BJ (cell line): Measurements from ENCODE around the gene PET100. TPM values are rescaled to one million over a fixed set of nuclear protein-coding genes. Genes with fewer than 3 reads are reported as not detected.

Experiments used
- CTCF ChIA-PET: fragments of 350-600 bp; formaldehyde crosslinking; extraction: SDS; loops from one replicate; lab custom pipeline; 2021; ENCODE audit warnings: antibody characterized with exemption, inconsistent platforms; lab: Yijun Ruan, JAX
- POLR2A ChIA-PET: fragments of 300-600 bp; sonication (Branson Sonifier 250); formaldehyde crosslinking; extraction: SDS; loops from one replicate; lab custom pipeline; 2021; ENCODE audit warnings: antibody characterized with exemption; lab: Charles Lee
- DNase-seq: peaks from one replicate; pipeline ENCODE4 v3.0.0-alpha.2; 2011; ENCODE audit warnings: low read depth
- H3K27me3 ChIP-seq: 2 replicates; pipeline ENCODE4 v1.6.0; 2011; ENCODE audit warnings: low read length; ENCODE audit not compliant: control insufficient read depth, insufficient read depth
- H3K36me3 ChIP-seq: 2 replicates; pipeline ENCODE4 v1.5.1; 2011; ENCODE audit warnings: low read length; ENCODE audit not compliant: control insufficient read depth, insufficient read depth
- H3K4me3 ChIP-seq: 2 replicates; pipeline ENCODE4 v1.5.1; 2011; ENCODE audit warnings: low read depth, mild to moderate bottlenecking, control low read depth, low read length
- polyA plus RNA-seq: library from polyadenylated mRNA; depleted of rRNA; stranded (reverse); fragments of >200 nt; gene quantifications from 2 replicates; pipeline ENCODE4 v1.2.3, GENCODE V29; 2011
- TF ChIP-seq, protein P1 (sequence below): IDR thresholded peaks from 2 replicates; pipeline ENCODE4 v1.5.1; 2011; ENCODE audit warnings: low read depth, mild to moderate bottlenecking, control low read depth, inconsistent platforms, low read length, moderate library complexity; ENCODE audit not compliant: insufficient read depth

PET100 gene
- polyA plus RNA-seq, 1 experiment, result 8.9 TPM

DNA sequence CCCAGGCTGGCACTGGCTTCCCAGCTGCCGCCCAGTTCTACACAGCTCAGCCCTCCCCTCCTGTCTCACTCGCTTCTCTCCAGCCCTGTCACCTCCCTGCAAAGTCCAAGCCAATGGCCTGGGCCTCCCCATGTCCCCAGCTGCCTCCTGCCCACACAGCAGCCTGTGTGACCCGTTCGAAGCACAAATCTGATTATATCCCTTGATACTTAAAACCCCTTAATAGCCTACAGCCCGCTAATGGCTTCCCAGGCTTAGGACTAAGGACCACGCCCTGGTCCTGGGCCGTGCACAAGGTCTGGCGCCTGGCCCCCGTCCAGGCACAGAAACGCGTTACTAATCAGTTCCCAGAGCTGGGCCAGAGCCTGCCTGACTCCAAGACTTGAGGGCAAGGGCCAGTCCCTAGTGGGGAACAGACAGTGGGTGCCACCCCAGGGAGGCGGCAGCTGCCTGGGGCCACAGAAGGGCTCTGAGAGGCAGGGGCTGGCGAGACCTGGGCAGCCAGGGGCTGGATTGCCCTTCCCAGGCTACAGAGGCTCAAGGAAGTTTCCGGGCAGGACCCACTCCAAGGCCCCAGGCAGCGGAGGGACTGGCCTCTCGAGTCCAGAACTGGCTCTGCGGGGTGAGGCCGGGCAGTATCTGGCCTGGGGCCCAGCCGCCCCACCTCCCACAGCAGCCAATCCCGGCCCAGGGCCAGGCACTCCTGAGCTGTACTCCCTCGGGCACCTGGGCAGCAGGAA lies 10.7 kb upstream of the PET100 start:
- Histone ChIP-seq H3K27me3 (no peaks in the 10 kb centered on the region), H3K36me3 (peaks cover 20% of the 10 kb centered on the region), H3K4me3 (no peak overlapping the region)
- no peak for DNase-seq
- ChIA-PET POLR2A (no interaction called here), CTCF (no interaction called here)
- TF ChIP-seq, protein P1, sequence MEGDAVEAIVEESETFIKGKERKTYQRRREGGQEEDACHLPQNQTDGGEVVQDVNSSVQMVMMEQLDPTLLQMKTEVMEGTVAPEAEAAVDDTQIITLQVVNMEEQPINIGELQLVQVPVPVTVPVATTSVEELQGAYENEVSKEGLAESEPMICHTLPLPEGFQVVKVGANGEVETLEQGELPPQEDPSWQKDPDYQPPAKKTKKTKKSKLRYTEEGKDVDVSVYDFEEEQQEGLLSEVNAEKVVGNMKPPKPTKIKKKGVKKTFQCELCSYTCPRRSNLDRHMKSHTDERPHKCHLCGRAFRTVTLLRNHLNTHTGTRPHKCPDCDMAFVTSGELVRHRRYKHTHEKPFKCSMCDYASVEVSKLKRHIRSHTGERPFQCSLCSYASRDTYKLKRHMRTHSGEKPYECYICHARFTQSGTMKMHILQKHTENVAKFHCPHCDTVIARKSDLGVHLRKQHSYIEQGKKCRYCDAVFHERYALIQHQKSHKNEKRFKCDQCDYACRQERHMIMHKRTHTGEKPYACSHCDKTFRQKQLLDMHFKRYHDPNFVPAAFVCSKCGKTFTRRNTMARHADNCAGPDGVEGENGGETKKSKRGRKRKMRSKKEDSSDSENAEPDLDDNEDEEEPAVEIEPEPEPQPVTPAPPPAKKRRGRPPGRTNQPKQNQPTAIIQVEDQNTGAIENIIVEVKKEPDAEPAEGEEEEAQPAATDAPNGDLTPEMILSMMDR, result no peak

DNA sequence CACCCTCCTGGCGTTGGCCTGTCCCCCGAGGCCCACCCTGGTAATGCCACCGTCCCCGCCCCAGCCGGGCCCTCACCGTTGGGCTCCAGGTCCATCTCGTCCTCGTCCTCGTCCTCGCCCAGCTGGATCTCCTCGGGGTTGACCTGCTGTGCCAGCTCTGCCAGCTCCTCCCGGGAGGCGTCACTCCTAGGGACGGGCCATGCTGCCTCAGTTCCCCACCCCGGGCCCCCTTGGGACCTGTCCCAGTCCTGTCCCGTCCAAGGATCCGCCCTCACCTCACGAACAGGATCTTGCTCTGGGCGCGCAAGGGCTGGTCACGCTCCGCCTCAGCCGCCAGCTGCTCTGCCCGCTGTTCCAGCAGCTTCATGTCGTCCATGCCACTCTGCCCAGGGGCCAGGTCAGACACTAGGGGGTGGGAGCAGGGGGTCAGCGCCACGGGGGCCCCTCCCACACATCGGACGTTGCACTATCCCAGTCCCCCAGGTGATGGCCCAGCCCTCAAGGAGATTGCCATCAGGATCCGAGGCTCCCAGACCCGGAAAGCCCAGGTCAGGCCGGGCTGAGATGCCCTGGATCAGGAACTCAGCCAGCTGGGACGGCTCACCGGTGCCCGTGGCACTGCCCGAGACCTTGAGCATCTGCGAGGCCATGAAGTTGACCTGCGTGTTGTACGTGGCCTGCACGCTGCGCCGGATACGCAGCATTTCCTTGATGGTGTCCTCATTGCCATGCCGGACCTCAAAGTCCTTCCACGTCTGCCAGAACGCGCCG lies 9.7 kb upstream of the PET100 start:
- ChIA-PET CTCF (no interaction called here), POLR2A (no interaction called here)
- no peak for DNase-seq

DNA sequence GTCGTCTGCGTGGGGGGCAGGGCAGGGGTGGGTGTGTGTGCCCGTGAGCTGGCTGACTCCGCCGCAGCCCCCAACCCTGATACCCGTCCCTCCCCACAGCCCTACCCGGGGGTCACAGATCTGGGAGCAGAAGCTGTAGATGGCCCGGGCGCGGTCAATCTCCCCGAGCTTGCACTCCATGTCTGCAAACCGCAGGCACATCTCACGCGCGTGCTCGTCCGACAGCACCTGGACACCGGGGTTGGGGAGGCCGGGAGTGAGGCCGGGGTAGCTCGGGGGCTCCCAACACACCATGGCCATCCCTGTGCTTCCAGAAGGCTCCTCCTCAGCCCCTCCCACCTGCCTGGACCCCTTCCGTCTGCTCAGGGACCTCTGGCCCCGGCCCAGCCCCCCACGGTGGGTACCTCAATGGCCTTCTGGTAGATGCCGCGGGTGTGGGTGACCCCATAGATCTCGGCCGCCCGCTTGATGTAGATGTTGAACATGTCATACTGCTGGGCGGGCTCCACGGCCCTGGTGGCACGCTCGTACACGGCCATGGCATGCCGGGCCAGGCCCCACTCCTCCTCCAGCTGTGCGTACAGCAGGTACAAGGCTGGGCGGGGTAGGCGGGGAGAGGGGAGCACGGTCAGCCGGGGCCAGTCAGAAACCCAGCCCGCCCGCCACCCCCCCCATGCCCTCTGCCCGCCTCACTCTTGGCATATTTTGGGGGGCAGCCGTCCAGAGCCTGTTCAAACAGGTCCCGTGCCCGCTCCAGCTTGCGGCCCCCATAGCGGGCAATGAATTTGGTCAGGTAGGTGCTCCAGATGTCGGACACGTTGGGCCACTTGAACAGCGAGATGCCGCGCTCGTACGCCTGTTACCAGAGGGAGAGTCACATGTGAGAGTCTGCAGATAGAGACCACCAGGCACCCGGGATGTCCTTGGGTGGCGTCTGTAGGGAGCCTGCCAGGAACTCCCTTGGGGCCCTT lies 8.9 kb upstream of the PET100 start:
- no peak overlapping the region for H3K4me3 ChIP-seq
- no peak for DNase-seq
- TF ChIP-seq, protein P1, result no peak
- CTCF ChIA-PET, result no interaction called here
- POLR2A ChIA-PET, result no interaction called here
- peaks cover 23% of the 10 kb centered on the region for H3K36me3 ChIP-seq
- no peaks in the 10 kb centered on the region for H3K27me3 ChIP-seq

More for the DNA sequence above, 9.7 kb upstream of the PET100 start:
- Histone ChIP-seq H3K27me3 (no peaks in the 10 kb centered on the region), H3K4me3 (no peak overlapping the region), H3K36me3 (peaks cover 20% of the 10 kb centered on the region)
- TF ChIP-seq, protein P1, result no peak

DNA sequence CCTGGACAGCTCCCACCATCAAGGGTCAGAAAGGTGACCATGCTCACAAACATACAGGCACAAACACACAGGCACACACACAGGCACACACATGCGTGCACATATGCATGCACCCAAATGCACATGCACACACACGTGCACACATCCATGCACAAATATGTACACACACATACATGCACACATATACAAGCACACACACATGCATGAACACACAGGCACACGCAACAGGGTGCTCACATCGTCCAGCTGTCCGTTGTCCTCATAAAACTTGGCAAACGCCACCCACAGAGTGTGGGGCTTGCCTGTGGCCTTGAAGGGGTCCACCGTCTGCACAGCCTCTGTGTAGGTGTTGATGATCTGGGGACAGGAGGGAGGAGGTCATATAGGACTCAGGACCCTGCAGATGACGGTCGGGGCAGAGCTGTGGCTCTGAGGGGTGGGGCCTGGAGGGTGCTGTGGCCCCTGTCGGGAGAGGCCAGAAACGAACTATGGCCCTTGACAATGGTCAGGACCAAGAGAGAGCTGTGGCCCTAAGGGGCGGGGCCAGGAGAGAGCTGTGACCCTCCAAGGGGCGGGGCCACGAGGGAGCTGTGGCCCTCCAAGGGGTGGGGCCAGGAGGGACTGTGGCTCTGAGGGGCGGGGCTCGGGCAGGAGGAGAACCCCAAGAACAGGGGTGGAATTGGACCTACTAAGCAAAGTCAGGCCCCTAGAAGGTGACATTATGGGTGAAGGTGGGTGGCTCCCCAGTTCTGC lies 6.5 kb upstream of the PET100 start:
- POLR2A ChIA-PET, result no interaction called here

More for the DNA sequence above, 6.5 kb upstream of the PET100 start:
- TF ChIP-seq, protein P1, result no peak
- Histone ChIP-seq H3K27me3 (no peaks in the 10 kb centered on the region), H3K36me3 (peaks cover 26% of the 10 kb centered on the region), H3K4me3 (no peak overlapping the region)
- CTCF ChIA-PET, result interaction anchor here (1.2 kb wide), 1 partner anchor 55 kb away, joined by 4 read pairs; no protein-coding TSS in a partner anchor
- no peak for DNase-seq
